Heart left ventricle (tissue), 13 donors: Measurements from ENCODE around the gene DHFR.

Experiments used
- POLR2A ChIP-seq, 2 donors: fragments of 450-650 bp; IDR thresholded peaks; one replicate each; pipeline ENCODE4 v1.6.1; 2017; ENCODE audit warnings: antibody characterized with exemption in 2 of 2, mild to moderate bottlenecking in 2 of 2, moderate library complexity in 2 of 2
- TF ChIP-seq, protein P1 (sequence below), 12 donors: fragments of 200-600 bp; sonication (generic) in 4 of 12; IDR thresholded peaks; one replicate each; pipeline versions ENCODE4 v1.5.0 to v1.8.0; 2018 to 2022; ENCODE audit warnings: antibody characterized with exemption in 12 of 12, mild to moderate bottlenecking in 5 of 12
- donor health status: ischemic (EF 13 %, LVEDD 7.1; RV severe dilation, severe dysfunction).
- donor health status: DM: no; HTN: yes; CAD: no.
- donor health status: DM: no; HTN: no; CAD: no.
- donor health status: ischemic (EF 25% LVEDD 6.9; RV normal size, moderate dysfunction).
- donor health status: ischemic (EF 25% LVEDD 5.7; RV mildly dilated, moderate dysfunction).
- donor health status: ischemic (EF 35%, LVEDD 5.7; RV mildly dilated, moderate dysfunction).
- donor health status: nonischemic (EF 11% LVEDD 7.7; RV severe dilation, severe dysfunction).
- donor health status: DM: yes; HTN: yes; CAD: no.
- donor health status: PGD.
- donor health status: ischemic (EF 29% LVEDD 5.4; RV normal size, mild dysfunction).
- donor health status: nonischemic (EF 23%, LVEDD 6.1; RV moderate dilation, normal function).

DNA sequence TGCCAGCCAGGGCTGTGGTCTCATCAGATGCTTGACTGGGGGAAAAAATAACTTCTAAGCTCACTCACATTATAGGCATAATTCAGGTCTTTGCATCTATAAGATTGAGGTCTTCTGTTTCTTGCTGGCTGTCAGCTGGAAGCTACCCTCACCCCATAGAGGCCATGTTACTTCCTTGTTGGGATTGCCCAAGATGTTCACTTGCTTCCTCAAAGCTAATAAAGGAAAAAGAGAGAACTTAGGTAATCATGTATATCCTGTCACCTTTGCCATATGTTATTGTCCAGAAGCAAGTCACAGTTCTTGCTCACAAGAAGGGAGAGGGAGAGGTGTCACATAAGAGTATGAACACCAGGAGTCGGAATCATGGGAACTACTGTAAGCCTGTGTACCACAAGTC lies 46.1 kb downstream of the DHFR start:
- no peak for TF ChIP-seq POLR2A (IDR thresholded peaks at IDR 0.05)
- TF ChIP-seq, protein P1, sequence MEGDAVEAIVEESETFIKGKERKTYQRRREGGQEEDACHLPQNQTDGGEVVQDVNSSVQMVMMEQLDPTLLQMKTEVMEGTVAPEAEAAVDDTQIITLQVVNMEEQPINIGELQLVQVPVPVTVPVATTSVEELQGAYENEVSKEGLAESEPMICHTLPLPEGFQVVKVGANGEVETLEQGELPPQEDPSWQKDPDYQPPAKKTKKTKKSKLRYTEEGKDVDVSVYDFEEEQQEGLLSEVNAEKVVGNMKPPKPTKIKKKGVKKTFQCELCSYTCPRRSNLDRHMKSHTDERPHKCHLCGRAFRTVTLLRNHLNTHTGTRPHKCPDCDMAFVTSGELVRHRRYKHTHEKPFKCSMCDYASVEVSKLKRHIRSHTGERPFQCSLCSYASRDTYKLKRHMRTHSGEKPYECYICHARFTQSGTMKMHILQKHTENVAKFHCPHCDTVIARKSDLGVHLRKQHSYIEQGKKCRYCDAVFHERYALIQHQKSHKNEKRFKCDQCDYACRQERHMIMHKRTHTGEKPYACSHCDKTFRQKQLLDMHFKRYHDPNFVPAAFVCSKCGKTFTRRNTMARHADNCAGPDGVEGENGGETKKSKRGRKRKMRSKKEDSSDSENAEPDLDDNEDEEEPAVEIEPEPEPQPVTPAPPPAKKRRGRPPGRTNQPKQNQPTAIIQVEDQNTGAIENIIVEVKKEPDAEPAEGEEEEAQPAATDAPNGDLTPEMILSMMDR (IDR thresholded peaks at IDR 0.05), result no peak
